GM18505 (cell line): ENCODE data around the gene B3GLCT.

Experiments used
- ATAC-seq: cut with Tn5 transposase; IDR thresholded peaks from one replicate; pipeline ENCODE4 v1.9.1; 2021; ENCODE audit not compliant: unreplicated experiment
- POLR2A ChIP-seq: IDR thresholded peaks from 4 replicates; pipeline ENCODE4 v1.6.1; 2011; ENCODE audit warnings: borderline replicate concordance; ENCODE audit not compliant: insufficient read depth, insufficient read length; ENCODE audit errors: extremely low read depth

Gene B3GLCT

GRCh38 chr13:31199849-31200636 is at the start of gene B3GLCT:
Gene B3GLCT (plus strand): TSS chr13:31199975. CDS start chr13:31200085, 110 bp downstream.
- no peak for TF ChIP-seq POLR2A
- ATAC-seq: peak; percentile 87

DNA sequence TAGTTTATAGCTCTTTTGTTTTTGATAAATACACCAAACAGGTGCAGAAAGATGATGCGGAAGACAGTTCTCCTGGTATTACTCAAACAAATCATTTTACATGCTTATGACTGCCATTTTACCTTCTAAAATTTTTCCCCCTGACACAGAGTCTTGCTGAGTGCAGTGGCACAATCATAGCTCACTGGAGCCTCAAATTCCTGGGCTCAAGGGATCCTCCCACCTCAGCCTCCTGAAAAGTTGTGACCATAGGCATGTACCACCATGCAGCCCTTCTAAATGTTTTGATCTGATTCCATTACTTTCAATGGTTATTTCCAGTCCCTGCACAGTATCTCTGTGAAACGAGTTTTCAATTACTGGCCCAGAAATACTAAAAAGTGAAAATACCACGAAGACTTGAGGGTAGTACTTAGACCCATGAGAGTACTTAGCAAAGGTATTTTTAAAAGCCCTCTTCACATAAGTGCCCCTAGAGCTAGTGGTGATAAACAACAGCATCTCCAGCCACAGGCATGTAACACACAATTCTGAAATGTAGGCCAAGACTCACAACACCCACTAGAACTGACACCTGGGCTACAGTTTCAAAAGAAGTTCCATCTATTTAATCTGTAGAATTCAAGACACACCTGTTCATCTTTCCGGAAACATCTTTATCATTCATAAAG is 49.3 kb upstream of the B3GLCT start:
- ATAC-seq: no peak
- no peak for TF ChIP-seq POLR2A

DNA sequence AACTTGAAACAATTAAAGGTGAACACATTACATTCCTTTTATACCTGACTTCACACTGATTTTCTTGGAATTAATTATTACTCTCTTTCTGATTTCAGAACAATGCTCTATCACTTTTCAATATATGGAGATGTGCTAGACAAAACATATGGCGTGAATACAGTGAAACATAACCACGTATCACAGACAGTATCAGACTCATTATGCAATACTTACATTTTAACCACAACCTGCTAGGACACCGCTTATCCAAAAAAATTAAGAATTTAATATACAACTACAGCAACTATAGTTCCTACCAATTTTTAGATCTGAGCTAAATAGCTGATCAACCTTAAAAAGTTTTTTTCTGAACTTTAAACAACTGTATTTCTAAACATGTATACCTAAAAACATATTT is 47.9 kb upstream of the B3GLCT start:
- ATAC-seq: no peak
- no peak for TF ChIP-seq POLR2A

DNA sequence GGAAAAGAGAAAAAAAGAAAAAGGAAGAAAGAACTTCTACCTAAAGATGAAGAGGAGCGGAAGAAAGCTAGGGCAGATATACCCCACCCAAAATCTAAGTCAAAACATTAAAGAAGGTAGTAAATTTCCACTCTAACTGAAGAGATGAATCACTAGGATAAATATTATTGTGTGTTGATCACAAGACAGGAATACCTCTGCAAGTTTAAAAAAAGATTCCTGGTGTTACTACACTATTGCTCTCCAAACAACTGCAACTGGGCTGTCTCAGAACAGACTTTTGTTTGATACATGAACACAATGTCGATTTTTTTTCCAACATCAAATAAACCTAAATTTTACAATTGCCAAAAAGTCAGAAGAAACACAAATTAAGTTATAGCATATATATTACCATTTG is 44.8 kb upstream of the B3GLCT start:
- TF ChIP-seq POLR2A: no peak
- ATAC-seq: no peak

- no peak for ATAC-seq
- no peak for TF ChIP-seq POLR2A
These were observed 40.5 kb upstream of the B3GLCT start for GRCh38 chr13:31159306-31159705.

DNA sequence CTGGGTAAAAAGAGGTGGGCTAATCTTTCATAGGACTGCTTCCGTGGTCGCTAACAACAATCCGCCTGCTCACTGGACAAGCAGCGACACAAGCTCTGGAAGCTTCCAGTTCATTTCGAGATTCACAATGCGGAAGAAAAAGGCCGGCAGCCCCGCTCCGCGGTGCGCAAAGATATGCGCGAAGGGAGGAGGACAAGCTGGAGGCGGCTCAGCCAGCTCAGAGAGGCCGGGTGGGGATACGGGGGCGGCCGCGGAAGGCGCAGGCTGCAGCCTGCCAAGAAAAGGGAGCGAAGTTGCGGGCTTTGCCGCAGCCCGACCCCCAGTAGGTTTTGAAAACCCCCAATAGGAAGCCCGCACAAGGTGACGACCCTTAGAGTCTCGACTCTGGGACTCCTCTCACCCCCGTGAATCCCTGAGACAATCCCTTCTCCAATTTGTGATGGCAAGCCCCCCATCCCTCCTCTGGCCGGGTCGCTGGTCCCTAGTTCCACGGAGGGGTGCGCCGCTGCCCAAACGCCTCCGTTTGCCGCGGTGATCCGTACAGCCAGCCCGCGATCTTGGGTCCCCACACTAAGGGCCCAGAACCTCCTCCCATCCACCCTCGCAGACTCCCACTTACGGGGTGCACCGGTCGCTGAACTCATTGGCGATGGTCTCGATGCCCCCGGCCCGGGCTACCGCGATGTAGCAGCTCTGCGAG is 38.8 kb upstream of the B3GLCT start:
- TF ChIP-seq POLR2A: no peak
- peak; percentile 21 for ATAC-seq

GRCh38 chr13:31161557-31162150 is 38.1 kb upstream of the B3GLCT start, which contains the start of gene HSPH1:
Gene HSPH1 (minus strand): TSS chr13:31161904. CDS start chr13:31161582, 322 bp downstream.
- peak; percentile 94 for TF ChIP-seq POLR2A
- peak; percentile 84 for ATAC-seq

- ATAC-seq: peak; percentile 86
- TF ChIP-seq POLR2A: peak; percentile 59
These were observed 37.4 kb upstream of the B3GLCT start for GRCh38 chr13:31162151-31163008.

DNA sequence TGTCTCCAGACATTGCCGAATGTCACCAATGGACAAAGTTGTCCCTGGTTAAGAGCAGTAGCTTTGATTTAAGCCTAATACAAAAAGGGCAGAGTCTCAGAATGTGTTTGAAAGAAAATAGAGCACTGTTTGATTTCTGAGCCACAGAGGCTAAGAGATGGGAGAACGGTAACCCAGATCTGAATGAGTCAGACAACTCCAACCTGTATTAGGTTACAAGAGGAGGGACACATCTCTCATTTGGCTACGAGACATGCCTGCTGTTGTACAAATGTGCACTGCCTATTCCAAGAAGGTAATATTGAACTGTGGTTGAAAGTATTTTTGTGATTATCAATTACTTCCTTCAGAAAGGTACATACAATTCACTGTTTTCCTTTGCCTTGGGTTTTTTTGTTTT is 33.2 kb upstream of the B3GLCT start:
- no peak for TF ChIP-seq POLR2A
- no peak for ATAC-seq

DNA sequence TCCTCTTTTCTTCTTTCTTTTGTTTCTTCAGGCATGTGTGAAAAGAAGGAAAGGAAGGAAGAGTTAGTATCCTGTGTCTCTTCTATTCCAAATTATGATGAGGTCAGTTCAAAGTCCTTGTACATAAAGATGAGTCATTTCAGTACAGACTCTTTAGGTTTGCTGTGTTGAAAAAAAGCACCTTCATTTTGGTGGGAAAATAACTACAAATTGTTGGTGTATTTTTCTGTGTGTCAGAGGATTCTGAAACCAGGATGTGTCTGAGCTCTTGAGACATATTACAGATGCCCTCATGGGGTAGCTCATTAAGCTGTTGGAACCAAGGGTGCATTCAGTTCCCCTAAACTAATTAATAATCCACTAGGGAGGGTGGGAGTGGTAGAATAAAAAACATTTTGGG is 32.3 kb upstream of the B3GLCT start:
- no peak for TF ChIP-seq POLR2A
- peak; percentile 59 for ATAC-seq

DNA sequence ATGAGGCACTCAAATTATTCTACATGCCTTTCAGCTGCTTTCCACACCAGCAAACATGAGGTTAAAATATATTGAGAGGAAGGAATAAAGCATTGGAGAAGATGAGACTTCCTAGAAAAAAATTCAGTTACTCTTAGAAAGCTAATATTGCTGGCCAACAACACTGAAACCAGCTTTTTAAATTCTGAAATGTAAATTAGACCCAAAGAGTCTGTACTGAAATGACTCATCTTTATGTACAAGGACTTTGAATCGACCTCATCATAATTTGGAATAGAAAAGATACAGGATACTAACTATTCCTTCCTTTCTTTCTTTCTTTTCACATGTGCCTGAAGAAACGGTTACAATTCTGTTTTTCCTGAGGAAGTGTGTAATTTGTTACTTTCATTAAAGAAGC is 31.6 kb upstream of the B3GLCT start:
- no peak for TF ChIP-seq POLR2A
- ATAC-seq: no peak

DNA sequence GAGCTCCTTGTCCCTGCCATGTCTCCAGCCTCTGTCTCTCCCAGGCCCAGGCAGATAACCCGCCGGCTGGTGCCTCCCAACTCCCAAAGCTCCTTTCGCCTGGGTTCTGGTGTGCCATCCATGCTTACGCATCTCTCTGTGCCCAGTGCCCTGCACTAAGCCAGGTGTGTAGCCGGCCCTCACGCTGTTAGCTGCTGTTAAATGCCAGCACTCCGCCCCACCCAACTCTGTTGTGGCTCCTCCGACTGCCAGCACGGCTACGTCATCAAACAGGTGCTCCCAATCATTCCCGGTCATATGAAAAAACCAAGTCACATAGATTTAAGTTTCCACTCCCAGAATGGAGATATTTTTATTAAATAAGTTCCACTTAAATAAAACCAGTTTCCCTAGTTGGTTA is 31.0 kb upstream of the B3GLCT start:
- TF ChIP-seq POLR2A: no peak
- no peak for ATAC-seq
